ENCODE results near the gene CLEC2A.

Gene CLEC2A

DNA sequence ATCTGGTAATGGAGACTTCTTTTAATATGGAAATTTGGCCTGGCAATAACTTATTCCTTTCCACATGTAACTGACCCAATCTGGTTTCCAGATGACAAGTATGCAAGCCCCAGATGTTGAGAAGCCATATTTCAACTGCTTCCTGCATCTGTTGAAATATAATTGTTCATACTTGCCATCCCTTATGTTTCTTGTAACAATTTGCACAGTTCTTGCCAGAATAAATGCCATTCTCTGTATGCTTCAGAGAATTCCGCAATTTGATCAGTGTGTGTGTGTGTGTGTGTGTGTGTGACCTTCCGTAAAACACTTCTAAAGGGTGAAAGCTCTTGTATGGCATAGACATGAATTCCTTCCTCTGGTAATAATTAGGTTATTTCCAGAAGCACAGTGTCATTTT lies 1.8 kb upstream of the CLEC2A start:
- DNase-seq: peak; percentile 63

DNA sequence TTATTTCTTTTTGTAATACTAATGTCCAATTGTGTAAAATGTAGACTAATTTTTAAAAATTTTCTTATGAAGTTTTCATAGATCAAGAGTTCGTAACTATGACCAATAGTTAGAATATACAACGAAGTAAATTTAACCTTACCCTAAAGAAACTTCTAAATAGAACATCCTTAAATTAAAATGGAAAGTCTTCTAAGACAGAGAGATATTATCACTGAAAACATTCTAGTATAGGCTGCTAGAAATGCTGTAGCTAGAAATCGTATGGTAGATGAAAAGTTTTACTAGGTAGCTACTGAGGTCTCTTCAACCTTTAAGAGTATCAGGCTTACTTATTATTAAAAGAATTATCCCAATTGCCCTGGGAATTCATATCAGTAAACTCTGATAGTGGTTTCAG lies 925 bp downstream of the CLEC2A start:
- no peak for DNase-seq

DNA sequence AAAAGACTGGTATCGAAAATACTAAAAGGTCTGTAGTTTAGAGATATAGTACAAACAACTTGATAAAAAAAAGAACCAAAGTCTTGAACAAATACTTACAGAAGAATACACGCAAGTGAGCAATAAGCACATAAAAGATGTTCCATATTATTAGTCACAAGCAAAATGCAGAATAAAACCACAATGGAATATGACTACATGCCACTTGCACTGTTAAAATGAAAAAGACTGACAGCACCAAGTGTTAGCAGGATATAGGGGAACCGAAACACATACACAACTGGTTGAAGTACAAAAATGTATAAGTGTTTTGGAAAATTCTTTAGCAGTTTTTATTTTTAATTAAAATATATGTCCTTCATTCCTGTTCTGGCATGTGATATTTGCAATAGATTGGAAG lies 3.6 kb downstream of the CLEC2A start:
- DNase-seq: no peak

DNA sequence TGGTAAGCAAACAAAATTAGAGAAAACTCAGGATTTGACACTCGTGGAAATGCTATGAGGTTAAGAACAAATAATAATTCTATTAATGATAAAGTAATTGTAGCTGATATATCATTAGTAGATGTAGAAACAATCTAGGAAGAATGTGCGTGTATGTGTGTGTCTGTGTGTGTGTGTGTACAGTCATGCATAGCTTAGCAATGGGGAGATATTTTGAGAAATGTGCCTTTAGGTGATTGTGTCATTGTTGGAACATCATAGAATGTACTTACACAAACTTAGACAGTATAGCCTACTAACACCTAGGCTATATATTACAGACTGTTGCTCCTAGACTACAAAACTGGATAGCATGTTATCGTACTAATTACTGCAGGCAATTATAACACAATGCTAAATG lies 5.3 kb downstream of the CLEC2A start:
- DNase-seq: no peak

DNA sequence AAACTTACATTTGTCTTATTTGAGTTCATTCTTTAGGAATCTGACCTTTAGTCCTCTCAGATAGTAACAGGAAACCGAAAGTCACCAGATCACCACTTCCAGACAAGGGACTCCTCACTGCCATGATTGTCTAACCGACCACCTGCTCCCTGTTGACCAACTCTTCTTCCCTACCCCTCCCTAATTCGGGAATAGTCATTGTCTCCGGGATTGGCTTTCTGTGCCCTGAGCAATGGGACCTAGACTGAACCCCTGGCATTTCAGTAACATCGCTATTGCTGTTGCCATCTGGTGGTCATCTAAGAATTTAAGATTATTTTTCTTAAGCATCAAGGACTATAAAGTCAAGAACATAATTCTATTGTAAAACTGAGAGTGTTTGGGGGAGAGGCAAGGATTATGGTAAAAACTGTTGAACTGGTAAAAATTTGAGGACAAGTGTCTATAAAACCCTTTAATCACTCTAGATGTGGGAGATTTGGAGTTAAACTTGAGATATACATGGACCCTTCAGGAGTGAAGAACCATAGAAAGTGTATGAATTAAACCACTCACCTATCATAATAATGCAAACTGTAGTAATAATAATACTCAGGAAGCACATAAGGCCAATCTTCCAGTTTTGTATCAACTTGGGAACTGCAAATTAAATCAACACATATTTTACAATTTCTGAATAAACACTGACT lies 6.3 kb downstream of the CLEC2A start:
- peak; percentile 18 for DNase-seq

DNA sequence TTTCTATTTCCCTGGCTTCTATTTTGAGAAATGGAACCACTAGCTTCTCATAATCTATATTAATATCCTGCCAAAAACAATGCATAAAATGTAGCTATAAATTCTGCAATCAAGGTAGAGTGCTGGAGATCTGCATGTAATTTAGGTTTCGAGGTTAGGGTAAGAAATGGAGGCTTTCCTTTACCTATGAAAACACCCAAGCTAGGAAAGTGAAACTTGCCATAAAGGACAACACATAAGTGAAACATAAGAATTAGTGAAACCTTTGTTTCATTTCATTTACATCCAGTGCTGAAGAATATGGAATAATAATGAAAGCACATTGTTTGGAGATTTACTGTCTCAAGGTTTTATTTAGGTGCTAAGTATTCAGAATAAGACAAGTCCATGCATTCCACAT lies 9.7 kb downstream of the CLEC2A start:
- no peak for DNase-seq

DNA sequence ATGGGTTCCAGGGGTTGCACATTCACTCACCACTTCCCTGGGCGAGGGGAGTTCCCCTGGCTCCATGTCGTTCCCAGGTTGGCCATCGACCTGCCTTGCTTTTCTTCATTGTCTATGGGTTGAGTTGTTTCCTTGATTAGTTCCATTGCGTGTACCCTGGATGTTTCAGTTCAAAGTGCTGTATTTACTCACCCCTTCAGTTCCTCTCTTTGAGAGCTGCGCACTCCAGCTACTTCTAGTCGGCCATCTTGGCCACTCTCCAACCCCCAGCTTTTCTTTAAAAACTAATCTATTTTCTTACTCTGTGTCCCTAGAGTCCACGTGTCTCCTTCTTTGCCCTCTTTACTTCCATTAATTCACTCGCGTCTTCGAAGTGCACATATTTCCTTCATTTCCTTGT lies 11.7 kb downstream of the CLEC2A start:
- DNase-seq: no peak

DNA sequence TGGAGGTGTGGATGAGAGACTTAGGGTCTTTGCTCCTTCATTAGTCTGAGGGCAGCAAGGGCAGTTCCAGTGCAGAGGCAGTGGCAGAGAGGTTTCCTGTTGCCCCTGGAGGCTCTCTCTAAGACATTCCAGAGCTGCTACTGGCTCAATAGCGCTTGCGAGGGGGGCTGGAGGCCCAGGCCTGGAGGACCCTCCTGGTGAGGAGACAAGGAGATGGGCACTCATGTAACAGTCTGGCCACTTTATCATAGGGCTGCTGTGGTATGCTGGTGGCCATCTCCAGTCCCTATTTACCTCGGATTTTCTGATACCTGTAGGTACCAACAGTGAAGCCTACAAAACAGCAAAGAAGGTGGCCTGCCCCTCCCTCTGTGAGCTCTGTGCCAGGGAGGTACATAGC lies 12.7 kb downstream of the CLEC2A start:
- DNase-seq: no peak

DNA sequence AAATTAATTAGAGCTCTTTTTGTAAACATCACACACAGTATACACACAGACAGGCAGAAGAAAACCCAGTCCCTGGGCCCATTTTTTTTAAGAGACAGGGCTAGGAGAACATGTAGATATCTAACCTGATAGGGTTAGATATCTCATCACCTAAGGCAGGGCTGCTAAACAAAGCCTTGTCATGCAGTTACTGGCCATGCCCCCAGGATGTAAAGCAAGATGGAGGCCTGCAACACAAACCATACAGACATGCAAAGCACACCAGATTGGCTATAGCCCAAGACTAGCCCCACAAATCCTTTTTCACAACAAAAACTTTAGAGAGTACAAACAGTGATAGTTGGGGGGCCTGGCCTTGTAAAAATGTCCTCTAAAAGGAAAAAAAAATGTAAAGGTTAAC lies 20.5 kb downstream of the CLEC2A start:
- DNase-seq: no peak

DNA sequence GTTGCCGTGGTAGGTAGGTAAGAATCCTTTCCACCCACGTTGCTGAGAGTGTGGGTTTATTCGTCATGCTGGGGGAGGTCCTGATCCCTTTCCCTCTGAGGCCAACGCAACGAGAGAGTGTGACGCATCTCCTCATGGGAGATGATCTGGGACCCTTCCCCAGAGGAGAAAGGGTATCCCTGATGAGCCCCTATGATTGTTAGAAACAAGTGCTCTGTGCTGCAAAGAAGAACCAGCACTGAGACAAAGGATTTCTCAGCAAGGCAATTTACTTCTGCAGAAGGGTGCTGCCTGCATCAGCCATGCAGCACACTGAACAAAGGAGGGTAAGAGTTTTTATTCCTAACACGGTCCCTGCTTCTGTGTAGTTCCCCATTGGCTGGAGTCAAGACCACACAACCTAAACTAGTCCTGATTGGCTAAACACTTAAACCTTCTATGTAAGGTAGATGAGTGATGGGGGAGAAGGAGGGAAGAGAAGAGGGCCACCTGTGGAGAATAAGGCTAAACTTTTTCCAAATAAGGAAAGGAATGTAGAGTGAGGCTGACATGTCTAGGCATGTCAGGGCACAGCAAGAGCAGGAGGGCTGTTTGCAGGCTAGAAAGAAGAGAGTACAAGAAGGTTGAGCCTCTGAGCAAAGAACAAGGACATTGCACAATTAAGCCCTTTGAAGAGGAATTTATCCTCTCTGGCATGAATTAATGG lies 21.3 kb downstream of the CLEC2A start:
- peak; percentile 2 for DNase-seq

DNA sequence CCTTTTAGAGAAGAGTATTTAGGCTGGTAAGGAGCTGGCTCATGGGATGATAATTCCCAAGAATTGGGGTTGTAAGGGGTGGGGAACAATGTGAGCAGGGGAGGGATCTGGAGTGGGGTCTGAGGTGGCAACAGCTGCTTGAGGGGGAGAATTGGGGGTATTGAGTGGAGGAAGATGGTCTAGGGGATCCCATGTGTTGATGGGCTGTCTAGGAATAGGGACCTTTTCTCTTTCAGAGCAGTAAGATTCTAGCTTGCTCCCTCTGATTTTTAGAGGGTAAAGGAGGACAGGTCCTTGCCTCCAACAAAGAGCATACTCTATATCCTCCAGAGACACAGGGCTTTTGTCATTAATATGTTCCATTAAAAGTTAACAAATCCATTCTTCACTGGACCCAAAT lies 22.4 kb downstream of the CLEC2A start:
- no peak for DNase-seq

DNA sequence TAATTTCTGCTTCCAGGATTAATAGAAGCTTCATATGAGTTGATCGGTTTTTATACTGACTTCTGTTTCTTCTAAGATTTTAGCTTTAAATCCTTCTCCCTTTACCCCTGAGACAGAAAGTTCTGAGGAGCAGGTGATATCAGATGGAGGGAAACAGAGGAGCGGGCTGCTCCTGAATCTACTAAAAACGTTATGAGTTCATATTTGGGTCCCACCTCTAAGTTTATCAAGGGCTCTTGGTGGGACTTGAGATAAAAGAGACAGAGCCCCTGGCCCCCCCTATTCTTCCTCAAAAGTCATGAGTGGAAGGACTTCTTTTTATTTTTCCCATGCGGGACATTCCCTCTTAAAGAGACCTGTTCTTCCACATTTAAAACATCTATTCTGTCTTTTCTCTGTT lies 23.8 kb downstream of the CLEC2A start:
- DNase-seq: no peak

DNA sequence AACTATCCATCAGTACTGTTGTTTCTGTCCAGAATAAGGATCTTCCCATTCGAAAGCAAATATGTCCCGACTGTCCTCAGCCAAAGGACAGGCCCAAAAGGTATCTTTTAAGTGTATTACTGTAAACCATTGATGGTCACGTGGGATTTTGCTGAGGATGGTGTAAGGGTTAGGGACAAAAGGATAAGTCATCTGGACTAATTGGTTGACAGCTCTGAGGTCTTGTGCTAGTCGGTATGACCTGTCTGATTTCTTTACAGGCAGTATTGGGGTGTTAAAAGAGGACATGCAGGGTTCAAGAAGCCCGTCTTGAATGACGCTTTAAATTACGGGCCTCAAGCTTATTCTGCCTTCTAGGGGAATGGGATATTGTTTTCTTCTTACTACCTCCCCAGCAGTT lies 24.4 kb downstream of the CLEC2A start:
- no peak for DNase-seq

DNA sequence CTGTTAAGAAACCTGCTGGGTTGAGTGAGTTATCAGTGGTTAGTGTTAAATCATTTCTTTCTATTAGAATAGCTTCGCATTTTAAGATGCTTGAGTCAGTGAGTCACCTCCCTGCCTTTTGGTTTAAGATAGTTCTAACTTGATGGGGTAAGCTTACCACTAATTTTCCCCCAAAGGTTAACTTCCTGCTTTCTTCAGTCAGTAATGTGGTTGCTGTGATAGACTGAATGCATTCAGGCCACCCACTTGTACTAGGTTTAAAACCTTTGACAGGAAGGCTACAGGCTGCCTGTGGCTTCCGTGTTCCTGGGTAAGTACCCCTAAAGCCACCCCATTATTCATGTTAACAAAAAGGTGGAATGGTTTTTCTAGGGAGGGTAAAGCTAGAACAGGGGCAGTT lies 25.3 kb downstream of the CLEC2A start:
- DNase-seq: no peak

DNA sequence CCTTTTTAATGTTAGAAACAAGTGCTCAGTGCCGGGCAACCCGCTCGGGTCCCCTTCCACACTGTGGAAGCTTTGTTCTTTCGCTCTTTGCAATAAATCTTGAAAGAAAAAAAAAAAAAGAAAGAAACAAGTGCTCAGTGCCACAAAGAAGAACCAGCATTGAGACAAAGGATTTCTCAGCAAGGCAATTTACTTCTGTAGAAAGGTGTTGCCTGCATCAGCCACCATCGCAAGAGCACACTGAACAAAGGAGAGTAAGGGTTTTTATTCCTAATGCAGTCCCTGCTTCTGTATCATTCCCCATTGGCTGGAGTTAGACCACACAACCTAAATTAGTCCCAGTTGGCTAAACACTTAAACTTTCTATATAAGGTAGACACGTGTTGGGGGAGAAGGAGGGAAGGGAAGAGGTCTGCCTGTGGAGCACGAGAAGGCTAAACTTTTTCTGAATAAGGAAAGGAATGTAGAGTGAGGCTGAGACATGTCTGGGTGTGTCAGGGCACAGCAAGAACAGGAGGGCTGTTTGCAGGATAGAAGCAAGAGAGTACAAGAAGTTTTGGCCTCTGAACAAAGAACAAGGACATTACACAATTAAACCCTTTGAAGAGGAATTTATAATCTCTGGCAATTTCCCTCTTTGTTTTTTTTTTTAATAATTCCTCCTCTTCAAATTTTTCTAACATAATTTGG lies 29.5 kb downstream of the CLEC2A start:
- DNase-seq: no peak

DNA sequence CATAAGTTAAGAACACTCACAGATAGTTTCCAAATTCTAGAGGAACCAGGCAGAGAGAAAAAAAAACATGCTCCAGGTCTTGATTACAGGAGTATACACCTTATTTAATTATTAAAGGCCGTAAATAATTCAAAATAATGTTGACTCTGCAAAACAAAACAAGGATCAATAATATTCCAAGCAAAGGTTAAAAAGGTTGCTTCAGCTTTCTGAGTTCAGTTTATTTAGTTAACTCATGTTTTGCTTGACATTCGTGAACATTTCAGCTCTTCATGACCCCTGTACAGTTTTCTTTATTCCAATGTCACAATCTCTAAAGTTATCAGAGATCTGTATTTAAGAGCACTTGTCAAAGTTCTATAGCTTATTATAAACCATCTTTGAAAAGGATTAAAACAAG lies 31.2 kb downstream of the CLEC2A start:
- no peak for DNase-seq

DNA sequence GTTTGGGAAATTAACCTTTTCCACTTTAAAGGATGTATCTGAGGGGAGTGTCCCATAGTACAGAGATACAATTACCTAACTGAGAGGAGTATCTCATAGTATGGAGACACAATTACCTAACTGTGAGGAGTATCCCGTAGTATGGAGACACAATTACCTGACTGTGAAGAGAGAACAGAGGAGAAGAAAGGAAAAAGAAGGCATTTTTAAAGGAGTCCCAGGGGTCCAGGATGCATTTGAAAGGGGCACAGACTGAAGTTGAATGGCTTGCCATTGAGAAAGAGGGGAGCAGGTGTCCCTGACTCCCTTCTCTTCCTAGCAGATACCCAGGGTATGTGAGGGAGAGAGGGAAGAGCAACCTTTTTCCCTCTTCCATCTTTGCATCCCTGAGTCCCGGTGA lies 33.0 kb downstream of the CLEC2A start:
- DNase-seq: no peak

DNA sequence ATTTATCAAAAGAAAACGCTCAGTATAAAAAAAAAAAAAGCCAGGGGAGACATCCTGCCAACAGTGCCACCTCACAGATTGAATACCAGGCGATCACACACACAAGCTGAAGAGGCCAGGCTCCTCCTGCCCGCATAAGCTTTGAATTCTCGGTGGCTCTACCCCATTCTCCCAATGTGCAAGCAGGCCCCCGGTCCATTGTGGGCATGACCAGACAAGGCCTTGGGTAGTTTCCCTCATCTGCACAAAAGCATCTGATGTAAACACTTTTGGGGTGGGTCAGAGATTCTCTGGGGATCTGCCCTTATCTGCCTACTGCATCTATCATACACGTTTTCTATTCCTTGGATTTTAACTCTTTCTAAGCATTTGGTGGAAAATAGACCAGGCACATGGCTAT lies 34.6 kb downstream of the CLEC2A start:
- no peak for DNase-seq

DNA sequence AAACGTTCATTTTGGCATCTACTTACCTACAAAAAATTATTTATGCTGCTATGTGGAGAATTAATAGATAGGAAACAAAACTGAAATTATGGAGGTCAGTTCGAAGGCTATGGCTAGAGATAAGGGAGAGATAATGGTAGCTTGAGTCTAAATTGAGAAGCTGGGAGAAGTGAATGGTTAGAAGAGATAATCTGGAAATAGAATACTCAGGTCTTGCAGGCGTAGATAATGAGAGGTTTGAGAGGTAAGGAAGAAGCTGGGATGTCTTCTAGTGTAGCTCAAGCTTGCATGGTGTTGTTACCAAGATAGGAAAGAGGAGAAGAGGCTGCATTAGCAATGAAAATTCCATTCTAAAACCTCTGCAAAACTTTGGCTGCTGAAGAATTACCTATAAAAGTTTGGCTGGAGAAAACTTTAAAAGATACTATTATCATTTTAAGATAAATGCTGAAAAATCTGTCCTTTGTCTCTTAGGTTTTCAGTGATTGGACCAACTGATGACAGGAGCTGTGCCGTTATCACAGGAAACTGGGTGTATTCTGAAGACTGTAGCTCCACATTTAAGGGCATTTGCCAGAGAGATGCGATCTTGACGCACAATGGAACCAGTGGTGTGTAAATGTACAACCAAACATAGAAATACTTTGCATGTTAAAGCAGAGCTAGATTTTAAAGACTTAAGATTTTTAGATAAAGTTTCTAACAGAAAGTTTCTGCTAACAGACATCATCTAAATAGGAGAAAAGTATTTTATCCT lies 36.8 kb downstream of the CLEC2A start:
- no peak for DNase-seq

DNA sequence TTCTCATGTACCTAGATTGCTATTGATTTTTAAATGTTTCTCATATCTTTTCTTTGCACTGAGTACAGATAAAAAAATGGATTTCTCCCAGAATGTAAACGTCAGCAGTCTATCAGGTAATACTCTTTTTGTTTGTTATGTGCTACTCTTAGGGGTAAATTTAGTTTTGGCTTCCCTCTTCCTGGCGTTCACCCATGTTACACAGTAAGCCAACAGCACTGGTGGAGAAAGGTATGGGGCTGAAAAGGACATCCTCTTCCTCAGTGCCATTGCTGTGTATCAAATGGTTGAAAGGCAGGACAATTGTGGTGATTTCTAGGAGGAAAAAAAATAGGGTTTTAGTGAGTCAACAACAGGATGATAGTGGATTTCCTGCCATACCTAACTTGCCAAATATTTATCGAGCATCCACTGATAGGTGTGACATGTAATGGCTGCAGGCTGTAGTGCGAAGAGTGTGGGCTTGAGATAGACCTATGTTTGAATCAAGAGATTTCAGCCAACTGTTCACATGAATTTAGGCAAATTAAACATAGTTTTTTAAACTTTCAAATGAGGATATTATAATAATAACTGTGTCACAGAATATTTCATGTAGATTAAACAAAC lies 43.4 kb downstream of the CLEC2A start:
- DNase-seq: no peak

DNA sequence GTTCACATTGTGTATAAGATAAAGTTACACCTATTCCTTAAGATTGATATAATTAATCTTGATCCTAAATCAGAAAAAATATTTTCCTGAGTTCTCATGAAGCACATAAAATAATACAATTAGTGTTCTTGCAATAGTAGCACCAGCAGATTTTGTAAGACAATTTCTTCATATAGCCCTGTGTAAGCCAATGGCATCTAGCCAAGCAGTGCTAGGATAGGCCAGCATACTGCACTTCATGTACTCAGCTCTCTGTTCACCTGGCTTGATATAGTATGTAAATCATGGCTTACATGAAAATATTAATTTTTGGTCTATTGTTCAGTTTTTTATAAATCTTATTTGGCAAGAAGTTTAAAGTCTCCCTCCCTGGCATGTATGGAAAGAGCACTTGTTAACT lies 49.0 kb downstream of the CLEC2A start:
- no peak for DNase-seq

DNA sequence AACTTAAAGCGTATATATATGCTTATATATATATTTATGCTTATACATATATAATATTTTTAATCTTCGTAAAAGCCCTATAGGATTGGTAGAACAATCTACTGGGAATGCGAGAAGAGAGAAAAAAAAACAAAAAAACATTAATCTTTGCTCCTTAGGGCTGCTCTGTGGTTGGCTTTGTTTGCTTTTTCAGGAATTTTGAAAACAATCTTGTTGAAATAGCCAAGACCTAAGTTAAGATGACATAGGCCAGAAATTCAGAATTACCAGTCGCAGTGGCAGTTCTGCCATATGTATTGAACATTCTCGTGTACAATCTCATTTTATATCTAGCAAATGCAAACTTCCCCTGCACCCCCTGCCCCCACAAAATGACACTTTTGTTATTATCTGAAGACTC lies 50.2 kb downstream of the CLEC2A start:
- DNase-seq: no peak

DNA sequence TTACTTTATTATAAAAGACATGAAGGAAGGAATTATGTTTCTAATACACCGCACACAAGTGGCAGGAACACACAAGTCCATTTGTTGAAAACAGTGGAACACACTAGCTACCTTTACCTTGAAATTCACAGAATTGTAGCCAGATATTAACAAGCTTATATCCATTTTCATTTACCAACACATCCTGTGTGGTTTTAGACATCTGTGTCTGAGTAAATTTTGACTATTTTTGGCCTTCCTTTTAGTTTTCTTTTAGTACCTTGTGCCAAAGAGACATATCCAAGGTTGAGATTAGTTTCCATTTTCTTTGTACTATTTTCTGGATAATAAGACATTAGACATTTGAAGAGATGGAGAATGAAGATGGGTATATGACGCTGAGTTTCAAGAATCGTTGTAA lies 50.9 kb downstream of the CLEC2A start, which contains the start of gene KLRF2:
Gene KLRF2, plus strand, starts transcription at position 244 of the 400 bp plus-strand sequence. Its CDS starts 107 bp downstream, at position 351.
- no peak for DNase-seq
